HepG2 (cell line): ENCODE results near the gene PRKAB1. TPM values are rescaled to one million over a fixed set of nuclear protein-coding genes. Genes with fewer than 3 reads are reported as not detected.

Source experiments
- ARID2 ChIP-seq: sonication (generic); formaldehyde crosslinking; IDR thresholded peaks from 2 replicates; pipeline ENCODE4 v1.8.1; 2022; ENCODE audit warnings: mild to moderate bottlenecking, missing genetic modification reagents, borderline replicate concordance
- CENPBD1 ChIP-seq: sonication (generic); formaldehyde crosslinking; IDR thresholded peaks from 2 replicates; pipeline ENCODE4 v1.8.0; 2022; ENCODE audit warnings: missing genetic modification reagents, low read depth, mild to moderate bottlenecking, borderline replicate concordance
- ESRRA ChIP-seq: sonication (generic); formaldehyde crosslinking; IDR thresholded peaks from 2 replicates; pipeline ENCODE4 v1.5.1; 2020; ENCODE audit warnings: mild to moderate bottlenecking, low read depth, missing genetic modification reagents
- EZH2 ChIP-seq: conservative IDR thresholded peaks from 2 replicates; pipeline ENCODE4 v1.6.1; 2012; ENCODE audit warnings: mild to moderate bottlenecking, low read depth, low read length, moderate library complexity
- FOXC1 ChIP-seq: sonication (generic); formaldehyde crosslinking; IDR thresholded peaks from 2 replicates; pipeline ENCODE4 v1.8.0; 2022; ENCODE audit warnings: mild to moderate bottlenecking, missing genetic modification reagents, borderline replicate concordance
- HOXA9 ChIP-seq: sonication (generic); formaldehyde crosslinking; IDR thresholded peaks from 2 replicates; pipeline ENCODE4 v1.8.1; 2022; ENCODE audit warnings: missing genetic modification reagents, mild to moderate bottlenecking, moderate library complexity, borderline replicate concordance
- IKZF4 ChIP-seq: sonication (generic); formaldehyde crosslinking; IDR thresholded peaks from 2 replicates; pipeline ENCODE4 v1.5.1; 2020; ENCODE audit warnings: borderline replicate concordance, mild to moderate bottlenecking, low read depth, missing genetic modification reagents; ENCODE audit errors: not compliant biosample characterization
- JUNB ChIP-seq: sonication (generic); formaldehyde crosslinking; IDR thresholded peaks from 2 replicates; pipeline ENCODE4 v1.8.0; 2022; ENCODE audit warnings: missing genetic modification reagents, mild to moderate bottlenecking, borderline replicate concordance
- MIER3 ChIP-seq: IDR thresholded peaks from 2 replicates; pipeline ENCODE4 v1.6.1; 2016; ENCODE audit warnings: missing compliant biosample characterization, borderline replicate concordance
- NCOR1 ChIP-seq: fragments of 200-600 bp; sonication (generic); IDR thresholded peaks from 2 replicates; pipeline ENCODE4 v1.7.0; 2017; ENCODE audit warnings: antibody characterized with exemption, low read length, borderline replicate concordance
- PRMT3 ChIP-seq: sonication (generic); formaldehyde crosslinking; IDR thresholded peaks from 2 replicates; pipeline ENCODE4 v1.8.1; 2022; ENCODE audit warnings: low read depth, mild to moderate bottlenecking, moderate library complexity, missing genetic modification reagents, borderline replicate concordance
- SRY ChIP-seq: sonication (generic); formaldehyde crosslinking; IDR thresholded peaks from 2 replicates; pipeline ENCODE4 v1.8.0; 2022; ENCODE audit warnings: mild to moderate bottlenecking, missing genetic modification reagents
- WIZ ChIP-seq: sonication (generic); formaldehyde crosslinking; IDR thresholded peaks from 2 replicates; pipeline ENCODE4 v1.5.1; 2020; ENCODE audit warnings: mild to moderate bottlenecking, missing genetic modification reagents
- ZFP62 ChIP-seq: sonication (generic); formaldehyde crosslinking; IDR thresholded peaks from 2 replicates; pipeline ENCODE4 v1.4.0; 2020; ENCODE audit warnings: missing genetic modification reagents
- ZNF274 ChIP-seq: sonication (generic); formaldehyde crosslinking; IDR thresholded peaks from 2 replicates; pipeline ENCODE4 v1.5.1; 2020; ENCODE audit warnings: mild to moderate bottlenecking, missing genetic modification reagents
- ZNF383 ChIP-seq: sonication (generic); formaldehyde crosslinking; IDR thresholded peaks from 2 replicates; pipeline ENCODE4 v1.4.0; 2020; ENCODE audit warnings: missing genetic modification reagents, mild to moderate bottlenecking, borderline replicate concordance
- ZNF7 ChIP-seq: IDR thresholded peaks from 2 replicates; pipeline ENCODE4 v1.6.1; 2016; ENCODE audit warnings: missing biosample characterization, missing genetic modification reagents
- polyA plus RNA-seq, 8 experiments: library from polyadenylated mRNA; depleted of rRNA in 3 of 8; stranded (reverse) in 7 of 8; unstranded in 1 of 8; fragments of >200 nt; fragmentation: Illumina TruSeq in 4 of 8; extraction: Trizol in 4 of 8; gene quantifications; 2 replicates each; pipeline versions ENCODE4 v1.2.1 to v1.2.3, GENCODE V29; 2011 to 2016; ENCODE audit warnings: low read depth in 4 of 8, missing spikeins in 1 of 8, mixed read lengths in 1 of 8; ENCODE audit not compliant: insufficient read depth in 1 of 8
- total RNA-seq, 5 experiments: library from RNA; depleted of rRNA; stranded (reverse); fragments of >200 nt; fragmentation: Illumina TruSeq; extraction: Trizol; gene quantifications; 2 replicates each; pipeline ENCODE4 v1.2.3, GENCODE V29; 2016; ENCODE audit warnings: low read depth in 1 of 5
- TF ChIP-seq, protein P1 (sequence below): sonication (generic); formaldehyde crosslinking; IDR thresholded peaks from 2 replicates; pipeline ENCODE4 v1.8.0; 2022; ENCODE audit warnings: missing genetic modification reagents, mild to moderate bottlenecking, moderate library complexity, borderline replicate concordance
- TF ChIP-seq, protein P2 (sequence below): sonication (generic); formaldehyde crosslinking; IDR thresholded peaks from 2 replicates; pipeline ENCODE4 v1.4.0; 2020; ENCODE audit warnings: missing genetic modification reagents, borderline replicate concordance
- TF ChIP-seq, protein P3 (sequence below): sonication (generic); formaldehyde crosslinking; conservative IDR thresholded peaks from 2 replicates; pipeline ENCODE4 v1.4.0; 2020; ENCODE audit warnings: missing genetic modification reagents
- TF ChIP-seq, protein P4 (sequence below): IDR thresholded peaks from 2 replicates; pipeline ENCODE4 v1.6.1; 2016

PRKAB1 gene
- total and polyA plus RNA-seq, 2 of the 13 experiments (the other 11 are each of a cell fraction or from before 2014, with no cell fraction given): 28.4 to 35.5 TPM

DNA sequence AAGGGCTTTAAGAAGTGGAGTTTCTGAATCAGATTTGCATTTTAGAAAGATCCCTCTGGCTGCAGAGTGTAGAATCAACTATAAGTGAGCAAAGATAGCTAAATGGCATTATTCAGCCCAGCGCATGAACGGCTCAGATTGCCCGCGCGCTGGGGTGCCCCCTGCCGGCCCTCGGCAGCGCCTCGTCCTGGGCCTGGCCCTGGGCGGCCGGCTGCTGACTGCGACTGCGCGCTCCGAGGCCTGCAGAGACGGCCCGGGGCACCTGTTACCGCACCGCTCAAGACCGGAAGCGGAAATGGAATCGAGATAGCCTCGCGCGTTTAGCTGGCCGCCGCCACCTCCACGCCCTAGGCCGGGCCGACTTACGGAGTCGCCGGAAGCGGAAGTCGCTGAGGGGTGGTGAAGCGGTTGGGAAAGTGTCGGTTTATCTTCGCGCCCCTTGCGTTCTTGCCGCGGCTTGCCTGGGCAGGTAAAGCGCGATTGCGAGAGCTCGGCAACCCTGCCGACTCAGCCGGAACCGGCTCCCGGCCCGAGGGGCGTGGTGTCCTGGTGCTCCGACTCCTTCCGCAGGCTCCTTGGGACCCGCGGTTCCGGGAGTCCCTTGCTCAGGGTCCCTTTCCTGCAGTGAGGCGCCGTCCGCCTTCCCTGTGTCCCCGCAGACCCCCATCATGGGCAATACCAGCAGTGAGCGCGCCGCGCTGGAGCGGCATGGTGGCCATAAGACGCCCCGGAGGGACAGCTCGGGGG is at the start of gene PRKAB1 (continued):
- no peak for TF ChIP-seq CENPBD1 (CRISPR knock-in tag)
- TF ChIP-seq ARID2 (CRISPR knock-in tag): peak; percentile 57; the same call in 1 of the 2 replicates
- TF ChIP-seq, protein P1, sequence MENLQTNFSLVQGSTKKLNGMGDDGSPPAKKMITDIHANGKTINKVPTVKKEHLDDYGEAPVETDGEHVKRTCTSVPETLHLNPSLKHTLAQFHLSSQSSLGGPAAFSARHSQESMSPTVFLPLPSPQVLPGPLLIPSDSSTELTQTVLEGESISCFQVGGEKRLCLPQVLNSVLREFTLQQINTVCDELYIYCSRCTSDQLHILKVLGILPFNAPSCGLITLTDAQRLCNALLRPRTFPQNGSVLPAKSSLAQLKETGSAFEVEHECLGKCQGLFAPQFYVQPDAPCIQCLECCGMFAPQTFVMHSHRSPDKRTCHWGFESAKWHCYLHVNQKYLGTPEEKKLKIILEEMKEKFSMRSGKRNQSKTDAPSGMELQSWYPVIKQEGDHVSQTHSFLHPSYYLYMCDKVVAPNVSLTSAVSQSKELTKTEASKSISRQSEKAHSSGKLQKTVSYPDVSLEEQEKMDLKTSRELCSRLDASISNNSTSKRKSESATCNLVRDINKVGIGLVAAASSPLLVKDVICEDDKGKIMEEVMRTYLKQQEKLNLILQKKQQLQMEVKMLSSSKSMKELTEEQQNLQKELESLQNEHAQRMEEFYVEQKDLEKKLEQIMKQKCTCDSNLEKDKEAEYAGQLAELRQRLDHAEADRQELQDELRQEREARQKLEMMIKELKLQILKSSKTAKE (CRISPR knock-in tag): no peak
- no peak for TF ChIP-seq IKZF4
- peak; percentile 62; the same call in 1 of the 2 replicates for TF ChIP-seq FOXC1 (CRISPR knock-in tag)
- TF ChIP-seq NCOR1: no peak
- TF ChIP-seq, protein P2, sequence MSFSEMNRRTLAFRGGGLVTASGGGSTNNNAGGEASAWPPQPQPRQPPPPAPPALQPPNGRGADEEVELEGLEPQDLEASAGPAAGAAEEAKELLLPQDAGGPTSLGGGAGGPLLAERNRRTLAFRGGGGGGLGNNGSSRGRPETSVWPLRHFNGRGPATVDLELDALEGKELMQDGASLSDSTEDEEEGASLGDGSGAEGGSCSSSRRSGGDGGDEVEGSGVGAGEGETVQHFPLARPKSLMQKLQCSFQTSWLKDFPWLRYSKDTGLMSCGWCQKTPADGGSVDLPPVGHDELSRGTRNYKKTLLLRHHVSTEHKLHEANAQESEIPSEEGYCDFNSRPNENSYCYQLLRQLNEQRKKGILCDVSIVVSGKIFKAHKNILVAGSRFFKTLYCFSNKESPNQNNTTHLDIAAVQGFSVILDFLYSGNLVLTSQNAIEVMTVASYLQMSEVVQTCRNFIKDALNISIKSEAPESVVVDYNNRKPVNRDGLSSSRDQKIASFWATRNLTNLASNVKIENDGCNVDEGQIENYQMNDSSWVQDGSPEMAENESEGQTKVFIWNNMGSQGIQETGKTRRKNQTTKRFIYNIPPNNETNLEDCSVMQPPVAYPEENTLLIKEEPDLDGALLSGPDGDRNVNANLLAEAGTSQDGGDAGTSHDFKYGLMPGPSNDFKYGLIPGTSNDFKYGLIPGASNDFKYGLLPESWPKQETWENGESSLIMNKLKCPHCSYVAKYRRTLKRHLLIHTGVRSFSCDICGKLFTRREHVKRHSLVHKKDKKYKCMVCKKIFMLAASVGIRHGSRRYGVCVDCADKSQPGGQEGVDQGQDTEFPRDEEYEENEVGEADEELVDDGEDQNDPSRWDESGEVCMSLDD (CRISPR knock-in tag): no peak
- no peak for TF ChIP-seq JUNB (CRISPR knock-in tag)
- TF ChIP-seq, protein P3, sequence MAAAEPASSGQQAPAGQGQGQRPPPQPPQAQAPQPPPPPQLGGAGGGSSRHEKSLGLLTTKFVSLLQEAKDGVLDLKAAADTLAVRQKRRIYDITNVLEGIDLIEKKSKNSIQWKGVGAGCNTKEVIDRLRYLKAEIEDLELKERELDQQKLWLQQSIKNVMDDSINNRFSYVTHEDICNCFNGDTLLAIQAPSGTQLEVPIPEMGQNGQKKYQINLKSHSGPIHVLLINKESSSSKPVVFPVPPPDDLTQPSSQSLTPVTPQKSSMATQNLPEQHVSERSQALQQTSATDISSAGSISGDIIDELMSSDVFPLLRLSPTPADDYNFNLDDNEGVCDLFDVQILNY: no peak
- no peak for TF ChIP-seq ZFP62 (CRISPR knock-in tag)
- TF ChIP-seq SRY (CRISPR knock-in tag): peak; percentile 61; the same call in 1 of the 2 replicates
- no peak; the same call in 1 of the 2 replicates for TF ChIP-seq ZNF274
- TF ChIP-seq ZNF383 (CRISPR knock-in tag): no peak
- no peak; the same call in 1 of the 2 replicates for TF ChIP-seq HOXA9 (CRISPR knock-in tag)
- TF ChIP-seq ESRRA: peak; percentile 62; the same call in 1 of the 2 replicates
- TF ChIP-seq, protein P4, sequence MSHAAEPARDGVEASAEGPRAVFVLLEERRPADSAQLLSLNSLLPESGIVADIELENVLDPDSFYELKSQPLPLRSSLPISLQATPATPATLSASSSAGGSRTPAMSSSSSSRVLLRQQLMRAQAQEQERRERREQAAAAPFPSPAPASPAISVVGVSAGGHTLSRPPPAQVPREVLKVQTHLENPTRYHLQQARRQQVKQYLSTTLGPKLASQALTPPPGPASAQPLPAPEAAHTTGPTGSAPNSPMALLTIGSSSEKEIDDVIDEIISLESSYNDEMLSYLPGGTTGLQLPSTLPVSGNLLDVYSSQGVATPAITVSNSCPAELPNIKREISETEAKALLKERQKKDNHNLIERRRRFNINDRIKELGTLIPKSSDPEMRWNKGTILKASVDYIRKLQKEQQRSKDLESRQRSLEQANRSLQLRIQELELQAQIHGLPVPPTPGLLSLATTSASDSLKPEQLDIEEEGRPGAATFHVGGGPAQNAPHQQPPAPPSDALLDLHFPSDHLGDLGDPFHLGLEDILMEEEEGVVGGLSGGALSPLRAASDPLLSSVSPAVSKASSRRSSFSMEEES (CRISPR knock-in tag): peak; percentile 30; the same call in 1 of the 2 replicates
- TF ChIP-seq EZH2: no peak
- TF ChIP-seq PRMT3 (CRISPR knock-in tag): no peak
- no peak for TF ChIP-seq ZNF7
- TF ChIP-seq MIER3 (CRISPR knock-in tag): peak; percentile 73; the same call in 1 of the 2 replicates
- TF ChIP-seq WIZ (CRISPR knock-in tag): no peak
